PC-9 (cell line): ENCODE data around the gene CCDC158. TPM values are rescaled to one million over a fixed set of nuclear protein-coding genes. Genes with fewer than 3 reads are reported as not detected.

Experiments
- BruUV-seq: library from RNA; stranded (reverse); fragments of 400-500 nt; replicated peaks from 2 replicates; lab custom pipeline; 2021; lab: Mats Ljungman, UMichigan
- CTCF ChIA-PET: fragments of 300-600 bp; sonication (Branson Sonifier 250); formaldehyde crosslinking; loops from one replicate; lab custom pipeline; 2022; ENCODE audit warnings: antibody characterized with exemption; lab: Charles Lee
- POLR2A ChIA-PET: fragments of 300-600 bp; sonication (Branson Sonifier 250); formaldehyde crosslinking; loops from one replicate; lab custom pipeline; 2022; ENCODE audit warnings: antibody characterized with exemption; ENCODE audit not compliant: unreplicated experiment; lab: Charles Lee
- DNase-seq, 2 experiments: peaks; one replicate each; pipeline versions ENCODE4 v3.0.0 to v3.0.0-alpha.2; 2015 to 2022; ENCODE audit warnings: mixed read lengths in 1 of 2
- H2AFZ ChIP-seq: fragments of 200-600 bp; sonication (generic); 2 replicates; pipeline ENCODE4 v1.8.1; 2017; ENCODE audit warnings: antibody characterized with exemption
- H3F3A ChIP-seq: fragments of 200-600 bp; sonication (generic); 2 replicates; pipeline ENCODE4 v1.8.1; 2017; ENCODE audit warnings: antibody characterized with exemption, mild to moderate bottlenecking, low read depth; ENCODE audit not compliant: insufficient read depth
- H3K27ac ChIP-seq: fragments of 200-600 bp; sonication (generic); 2 replicates; pipeline ENCODE4 v1.6.1; 2016; ENCODE audit warnings: mixed run types
- H3K27me3 ChIP-seq: fragments of 200-600 bp; sonication (generic); 2 replicates; pipeline ENCODE4 v1.6.1; 2016; ENCODE audit warnings: low read depth, mixed run types; ENCODE audit not compliant: insufficient read depth
- H3K36me3 ChIP-seq: fragments of 200-600 bp; sonication (generic); 2 replicates; pipeline ENCODE4 v1.6.1; 2016; ENCODE audit warnings: low read depth, mixed run types
- H3K4me1 ChIP-seq: fragments of 200-600 bp; sonication (generic); replicated peaks from 2 replicates; pipeline ENCODE4 v1.6.1; 2016; ENCODE audit warnings: mixed run types; ENCODE audit not compliant: insufficient read depth
- H3K4me2 ChIP-seq: fragments of 200-600 bp; sonication (generic); 2 replicates; pipeline ENCODE4 v1.6.1; 2017; ENCODE audit warnings: mixed run types
- H3K4me3 ChIP-seq: fragments of 200-600 bp; sonication (generic); 2 replicates; pipeline ENCODE4 v1.6.1; 2016; ENCODE audit warnings: mixed run types
- H3K79me2 ChIP-seq: fragments of 200-600 bp; sonication (generic); 2 replicates; pipeline ENCODE4 v1.6.1; 2017; ENCODE audit warnings: low read depth, mixed run types
- H3K9me2 ChIP-seq: fragments of 200-600 bp; sonication (generic); 2 replicates; pipeline ENCODE4 v1.8.1; 2017; ENCODE audit warnings: mild to moderate bottlenecking; ENCODE audit not compliant: insufficient read depth
- H3K9me3 ChIP-seq: fragments of 200-600 bp; sonication (generic); 2 replicates; pipeline ENCODE4 v1.8.1; 2016; ENCODE audit warnings: low read depth; ENCODE audit not compliant: insufficient read depth
- H4K20me1 ChIP-seq: fragments of 200-600 bp; sonication (generic); 2 replicates; pipeline ENCODE4 v1.8.1; 2017; ENCODE audit not compliant: insufficient read depth
- CTCF ChIP-seq: fragments of 200-600 bp; sonication (generic); conservative IDR thresholded peaks from 2 replicates; pipeline ENCODE4 v1.6.1; 2017; ENCODE audit warnings: mixed run types, antibody characterized with exemption, mild to moderate bottlenecking, moderate library complexity
- EZH2 ChIP-seq: fragments of 200-600 bp; sonication (generic); IDR thresholded peaks from 2 replicates; pipeline ENCODE4 v1.8.0; 2017; ENCODE audit warnings: antibody characterized with exemption, low read depth
- intact Hi-C: fragments of 100-400 bp; cut with micrococcal nuclease; formaldehyde crosslinking; loops from one replicate; pipeline ENCODE4 v1.10.0; 2022; ENCODE audit not compliant: unreplicated experiment
- total RNA-seq: library from RNA; stranded (reverse); gene quantifications from 2 replicates; pipeline ENCODE4 v1.2.3, GENCODE V29; 2021

CCDC158 gene
- total RNA-seq, 1 experiment from 2014 or later = not detected

- H3K27me3 ChIP-seq = no peaks in the 10 kb centered on the region
- no peak overlapping the region; the same call in 1 of the 2 replicates for H2AFZ ChIP-seq
- no peaks in the 10 kb centered on the region for H3K9me2 ChIP-seq
- H3K4me1 ChIP-seq = peaks cover 11% of the 10 kb centered on the region
- no peaks in the 10 kb centered on the region for H4K20me1 ChIP-seq
- H3K27ac ChIP-seq = no peak overlapping the region
- peak overlapping the region; percentile 39 for H3K4me2 ChIP-seq
- intact Hi-C loops = no loop called here
- no peak for DNase-seq
- no TSS peak for BruUV-seq
- no peaks in the 10 kb centered on the region for H3K9me3 ChIP-seq
- H3K36me3 ChIP-seq = no peaks in the 10 kb centered on the region
- no peaks in the 10 kb centered on the region for H3F3A ChIP-seq
- no peak overlapping the region for H3K4me3 ChIP-seq
- CTCF ChIA-PET = interaction anchor here (0.6 to 3.4 kb wide), 7 partner anchors 71 to 460 kb away, joined by 3 to 23 read pairs (median 3); partner anchors contain the start of gene STBD1
- H3K79me2 ChIP-seq = no peaks in the 10 kb centered on the region
- POLR2A ChIA-PET = interaction anchor here (0.6 to 0.7 kb wide), 2 partner anchors 165 to 363 kb away, joined by 3 to 9 read pairs; no protein-coding TSS in a partner anchor
- TF ChIP-seq CTCF (no peak), EZH2 (no peak)
Observed at GRCh38 chr4:76377481-76377901, 43.5 kb downstream of the CCDC158 start.

- BruUV-seq = no TSS peak
- DNase-seq = no peak
Observed at GRCh38 chr4:76376534-76376933, 44.4 kb downstream of the CCDC158 start.

GRCh38 chr4:76375703-76376102 lies 45.2 kb downstream of the CCDC158 start:
- no TSS peak for BruUV-seq
- peaks cover 11% of the 10 kb centered on the region for H3K4me1 ChIP-seq
- no peaks in the 10 kb centered on the region for H3F3A ChIP-seq
- DNase-seq = no peak
- H3K9me3 ChIP-seq = no peaks in the 10 kb centered on the region
- H2AFZ ChIP-seq = no peak overlapping the region
- H3K36me3 ChIP-seq = no peaks in the 10 kb centered on the region
- TF ChIP-seq CTCF (no peak), EZH2 (no peak)
- no peak overlapping the region for H3K4me2 ChIP-seq
- H4K20me1 ChIP-seq = no peaks in the 10 kb centered on the region
- ChIA-PET POLR2A (no interaction called here), CTCF (no interaction called here)
- no peak overlapping the region for H3K27ac ChIP-seq
- no peak overlapping the region for H3K4me3 ChIP-seq
- no peaks in the 10 kb centered on the region for H3K79me2 ChIP-seq
- no peaks in the 10 kb centered on the region for H3K27me3 ChIP-seq
- H3K9me2 ChIP-seq = no peaks in the 10 kb centered on the region
- intact Hi-C loops = no loop called here

More at GRCh38 chr4:76376534-76376933, 44.4 kb downstream of the CCDC158 start:
- CTCF ChIA-PET = interaction anchor here (0.6 to 3.4 kb wide), 2 partner anchors 20 to 197 kb away, joined by 3 to 23 read pairs; no protein-coding TSS in a partner anchor
- no peak for TF ChIP-seq EZH2
- TF ChIP-seq CTCF = no peak
- Histone ChIP-seq H3K9me3 (no peaks in the 10 kb centered on the region), H3K4me2 (no peak overlapping the region), H3K4me3 (no peak overlapping the region), H3K9me2 (no peaks in the 10 kb centered on the region), H3F3A (no peaks in the 10 kb centered on the region), H3K79me2 (no peaks in the 10 kb centered on the region), H3K27me3 (no peaks in the 10 kb centered on the region), H3K36me3 (no peaks in the 10 kb centered on the region), H3K27ac (no peak overlapping the region), H4K20me1 (no peaks in the 10 kb centered on the region), H2AFZ (no peak overlapping the region), H3K4me1 (peaks cover 11% of the 10 kb centered on the region)
- POLR2A ChIA-PET = no interaction called here
- intact Hi-C loops = no loop called here
